A673 (cell line): ENCODE measurements around the gene SH3PXD2B. TPM values are rescaled to one million over a fixed set of nuclear protein-coding genes. Genes with fewer than 3 reads are reported as not detected.
"Not testable (repeated sequence)": the region's sequence is repeated elsewhere in the genome, so short reads cannot be mapped to it uniquely, and the experiment has no call there.

ENCODE experiments used
- BruUV-seq: library from RNA; stranded (reverse); fragments of 400-500 nt; replicated peaks from 2 replicates; lab custom pipeline; 2021; lab: Mats Ljungman, UMichigan
- CTCF ChIA-PET: fragments of 300-600 bp; sonication (Branson Sonifier 250); formaldehyde crosslinking; loops from one replicate; lab custom pipeline; 2022; ENCODE audit warnings: antibody characterized with exemption; lab: Charles Lee
- POLR2A ChIA-PET: fragments of 300-600 bp; sonication (Branson Sonifier 250); formaldehyde crosslinking; loops from one replicate; lab custom pipeline; 2022; ENCODE audit warnings: antibody characterized with exemption; ENCODE audit not compliant: low non-redundant PET; lab: Charles Lee
- DNase-seq: peaks from one replicate; pipeline ENCODE4 v3.0.0-alpha.2; 2015; ENCODE audit warnings: low spot score
- H3K27ac ChIP-seq: fragments of 200-600 bp; sonication (generic); 2 replicates; pipeline ENCODE4 v1.5.1; 2016; ENCODE audit warnings: mixed run types, low read depth, mild to moderate bottlenecking, mixed read lengths, antibody characterized with exemption, low read length; ENCODE audit not compliant: poor library complexity, severe bottlenecking
- H3K27me3 ChIP-seq: fragments of 200-600 bp; sonication (generic); replicated peaks from 2 replicates; pipeline ENCODE4 v1.6.1; 2017; ENCODE audit warnings: mixed run types, low read depth, mild to moderate bottlenecking, mixed read lengths, antibody characterized with exemption, low read length; ENCODE audit not compliant: insufficient read depth, poor library complexity
- H3K36me3 ChIP-seq: fragments of 200-600 bp; sonication (generic); 2 replicates; pipeline ENCODE4 v1.6.1; 2016; ENCODE audit warnings: mixed run types, mild to moderate bottlenecking, mixed read lengths, antibody characterized with exemption, low read length; ENCODE audit not compliant: insufficient read depth, poor library complexity, severe bottlenecking
- H3K4me1 ChIP-seq: fragments of 200-600 bp; sonication (generic); 2 replicates; pipeline ENCODE4 v1.6.1; 2017; ENCODE audit warnings: mixed run types, mild to moderate bottlenecking, mixed read lengths, antibody characterized with exemption, low read length; ENCODE audit not compliant: insufficient read depth, poor library complexity, severe bottlenecking
- H3K4me3 ChIP-seq: fragments of 200-600 bp; sonication (generic); 2 replicates; pipeline ENCODE4 v1.5.1; 2016; ENCODE audit warnings: low read depth, mixed run types, mild to moderate bottlenecking, mixed read lengths, low read length; ENCODE audit not compliant: poor library complexity, severe bottlenecking
- H3K9me3 ChIP-seq: fragments of 200-600 bp; sonication (generic); 2 replicates; pipeline ENCODE4 v1.6.1; 2016; ENCODE audit warnings: mixed run types, low read depth, mild to moderate bottlenecking, mixed read lengths, antibody characterized with exemption, low read length; ENCODE audit not compliant: poor library complexity, severe bottlenecking
- EZH2 ChIP-seq: fragments of 200-600 bp; sonication (generic); IDR thresholded peaks from 2 replicates; pipeline ENCODE4 v1.6.1; 2017; ENCODE audit warnings: borderline replicate concordance, low read depth, mild to moderate bottlenecking, mixed read lengths, antibody characterized with exemption, low read length; ENCODE audit not compliant: poor library complexity, severe bottlenecking
- intact Hi-C: fragments of 100-400 bp; cut with micrococcal nuclease; formaldehyde crosslinking; loops from one replicate; pipeline ENCODE4 v1.10.0; 2022; ENCODE audit not compliant: unreplicated experiment
- total RNA-seq: library from RNA; stranded (reverse); gene quantifications from 2 replicates; pipeline ENCODE4 v1.2.3, GENCODE V29; 2021
- TF ChIP-seq, protein P1 (sequence below): fragments of 300-800, 200-600 bp; sonication (generic); conservative IDR thresholded peaks from 2 replicates; pipeline ENCODE4 v1.5.1; 2017; ENCODE audit warnings: low read depth, mild to moderate bottlenecking, antibody characterized with exemption, low read length, moderate library complexity, mixed read lengths

The SH3PXD2B gene
- total RNA-seq, 1 experiment from 2014 or later: 28.1 TPM

DNA sequence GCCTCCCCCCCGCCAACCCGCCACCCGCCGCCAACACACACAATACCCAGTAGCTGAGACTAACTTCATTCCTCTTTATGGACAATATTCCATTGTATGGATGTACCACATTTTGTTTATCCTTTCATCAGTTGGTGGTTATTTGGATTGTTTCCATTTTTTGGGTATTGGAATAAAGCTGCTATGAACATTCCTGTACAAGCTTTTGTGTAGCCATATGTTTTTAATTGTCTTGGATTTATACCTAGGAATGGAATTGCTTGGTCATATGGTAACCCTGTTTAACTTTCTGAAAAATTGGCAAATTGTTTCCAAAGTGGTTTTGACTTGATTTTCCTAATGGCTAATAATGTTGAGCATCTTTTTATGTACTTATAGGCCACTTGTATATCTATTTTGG is 165.9 kb downstream of the SH3PXD2B start:
- CTCF ChIA-PET: no interaction called here
- peaks cover 8% of the 10 kb centered on the region for H3K4me1 ChIP-seq
- intact Hi-C loops: no loop called here
- H3K4me3 ChIP-seq: no peak overlapping the region
- H3K9me3 ChIP-seq: no peaks in the 10 kb centered on the region
- TF ChIP-seq, protein P1, sequence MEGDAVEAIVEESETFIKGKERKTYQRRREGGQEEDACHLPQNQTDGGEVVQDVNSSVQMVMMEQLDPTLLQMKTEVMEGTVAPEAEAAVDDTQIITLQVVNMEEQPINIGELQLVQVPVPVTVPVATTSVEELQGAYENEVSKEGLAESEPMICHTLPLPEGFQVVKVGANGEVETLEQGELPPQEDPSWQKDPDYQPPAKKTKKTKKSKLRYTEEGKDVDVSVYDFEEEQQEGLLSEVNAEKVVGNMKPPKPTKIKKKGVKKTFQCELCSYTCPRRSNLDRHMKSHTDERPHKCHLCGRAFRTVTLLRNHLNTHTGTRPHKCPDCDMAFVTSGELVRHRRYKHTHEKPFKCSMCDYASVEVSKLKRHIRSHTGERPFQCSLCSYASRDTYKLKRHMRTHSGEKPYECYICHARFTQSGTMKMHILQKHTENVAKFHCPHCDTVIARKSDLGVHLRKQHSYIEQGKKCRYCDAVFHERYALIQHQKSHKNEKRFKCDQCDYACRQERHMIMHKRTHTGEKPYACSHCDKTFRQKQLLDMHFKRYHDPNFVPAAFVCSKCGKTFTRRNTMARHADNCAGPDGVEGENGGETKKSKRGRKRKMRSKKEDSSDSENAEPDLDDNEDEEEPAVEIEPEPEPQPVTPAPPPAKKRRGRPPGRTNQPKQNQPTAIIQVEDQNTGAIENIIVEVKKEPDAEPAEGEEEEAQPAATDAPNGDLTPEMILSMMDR: no peak
- DNase-seq: no peak
- no peaks in the 10 kb centered on the region for H3K27me3 ChIP-seq
- BruUV-seq: no TSS peak
- no peak overlapping the region for H3K27ac ChIP-seq
- POLR2A ChIA-PET: no interaction called here
- no peaks in the 10 kb centered on the region for H3K36me3 ChIP-seq

DNA sequence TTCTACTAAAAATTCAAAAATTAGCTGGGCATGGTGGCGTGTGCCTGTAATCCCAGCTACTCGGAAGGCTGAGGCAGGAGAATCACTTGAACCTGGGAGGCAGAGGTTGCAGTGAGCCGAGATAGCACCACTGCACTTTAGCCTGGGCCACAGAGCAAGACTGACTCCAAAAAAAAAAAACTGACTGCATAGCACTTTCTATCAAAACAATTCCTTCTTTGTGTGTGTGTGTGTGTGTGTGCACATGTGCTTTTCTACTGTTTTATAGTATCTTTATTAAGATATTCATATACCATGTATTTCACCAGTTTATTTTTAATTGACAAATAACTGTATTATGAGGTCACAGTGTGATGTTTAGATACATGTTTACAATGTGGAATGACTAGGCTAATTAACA is 167.2 kb downstream of the SH3PXD2B start:
- H3K27ac ChIP-seq, POLR2A ChIA-PET, CTCF ChIA-PET, BruUV-seq, H3K27me3 ChIP-seq, DNase-seq, H3K4me3 ChIP-seq, H3K36me3 ChIP-seq, H3K4me1 ChIP-seq, H3K9me3 ChIP-seq, intact Hi-C loops: not testable (repeated sequence)

DNA sequence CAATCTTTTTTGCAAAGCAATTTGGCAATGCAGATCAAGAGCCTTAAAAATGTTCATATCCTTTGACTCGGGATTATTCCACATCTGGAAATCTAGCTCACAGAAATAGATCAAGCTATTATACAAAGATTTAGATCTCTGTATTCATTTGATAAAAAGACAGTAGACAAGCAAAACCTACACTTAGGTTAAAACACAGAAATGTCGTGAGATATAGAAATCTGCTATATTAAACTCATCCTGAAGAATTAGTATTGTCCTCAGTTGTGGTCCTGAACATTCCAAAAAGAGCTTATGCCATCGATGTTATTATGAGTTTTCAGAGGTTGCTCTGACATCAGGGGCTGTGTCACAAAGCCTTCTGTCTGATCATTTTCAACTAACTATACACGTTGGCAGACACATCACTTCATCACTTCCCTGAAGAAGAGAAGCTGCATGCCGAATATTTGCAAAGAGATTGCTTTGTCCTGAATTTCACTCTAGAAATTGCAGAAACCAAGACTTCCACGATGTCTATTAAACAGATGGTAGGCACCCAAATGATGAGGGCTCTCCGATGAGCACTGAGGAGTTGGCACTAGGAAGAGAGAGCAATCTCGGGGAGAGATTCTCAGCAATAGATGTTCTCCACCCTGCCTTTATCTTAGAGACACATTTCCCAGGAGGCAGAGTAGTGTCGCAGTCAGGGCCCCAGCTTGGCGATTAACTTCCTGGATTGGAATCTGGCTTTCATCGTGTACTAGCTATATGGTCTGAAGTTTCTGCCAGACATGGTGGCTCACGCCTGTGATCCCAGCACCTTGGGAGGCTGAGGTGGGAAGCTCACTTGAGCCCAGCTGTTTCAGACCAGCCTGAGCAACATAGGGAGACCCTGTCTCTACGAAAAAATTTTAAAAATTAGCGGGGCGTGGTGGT is 168.8 kb downstream of the SH3PXD2B start:
- Histone ChIP-seq H3K36me3 (no peaks in the 10 kb centered on the region), H3K9me3 (no peaks in the 10 kb centered on the region), H3K4me1 (peaks cover 22% of the 10 kb centered on the region), H3K27ac (no peak overlapping the region), H3K4me3 (peak overlapping the region; percentile 94), H3K27me3 (no peaks in the 10 kb centered on the region)
- ChIA-PET POLR2A (no interaction called here), CTCF (no interaction called here)
- no TSS peak for BruUV-seq
- TF ChIP-seq, protein P1: no peak
- TF ChIP-seq EZH2: no peak
- no peak for DNase-seq
- intact Hi-C loops: no loop called here
